Transverse colon (tissue), 4 donors: ENCODE results near the gene SYPL1. TPM values are rescaled to one million over a fixed set of nuclear protein-coding genes. Genes with fewer than 3 reads are reported as not detected.

Experiments used
- DNase-seq: peaks from one replicate; pipeline ENCODE4 v3.0.0-alpha.2; 2019
- H3K27ac ChIP-seq, 4 donors: fragments of 200-600 bp; sonication (generic); 2 replicates each; pipeline ENCODE4 v1.5.1; 2016 to 2018; ENCODE audit warnings: inconsistent platforms in 4 of 4
- H3K27me3 ChIP-seq: fragments of 200-600 bp; sonication (generic); 2 replicates; pipeline ENCODE4 v1.5.1; 2017; ENCODE audit warnings: inconsistent platforms
- H3K36me3 ChIP-seq, 4 donors: fragments of 200-600 bp; sonication (generic); 2 replicates each; pipeline ENCODE4 v1.5.1; 2017 to 2019; ENCODE audit warnings: inconsistent platforms in 4 of 4
- H3K4me1 ChIP-seq, 4 donors: fragments of 200-600 bp; sonication (generic); 2 replicates each; pipeline ENCODE4 v1.5.1; 2017 to 2020; ENCODE audit warnings: inconsistent platforms in 4 of 4
- H3K4me3 ChIP-seq, 4 donors: fragments of 200-600 bp; sonication (generic); 1 replicate in 1 of 4; 2 replicates in 3 of 4; pipeline versions ENCODE4 v1.5.1 to v1.6.1; 2017 to 2019; ENCODE audit warnings: inconsistent platforms in 4 of 4
- H3K9me3 ChIP-seq, 2 donors: fragments of 200-600 bp; sonication (generic); 2 replicates each; pipeline ENCODE4 v1.5.1; 2017 to 2019; ENCODE audit warnings: inconsistent platforms in 2 of 2
- CTCF ChIP-seq, 5 experiments: fragments of 200-600 bp in 3 of 5; fragments of 450-650 bp in 2 of 5; sonication (generic) in 3 of 5; IDR thresholded peaks; 1 replicate in 2 of 5; 2 replicates in 3 of 5; pipeline ENCODE4 v1.5.1; 2016 to 2017; ENCODE audit warnings: antibody characterized with exemption in 5 of 5, inconsistent platforms in 3 of 5, mild to moderate bottlenecking in 2 of 5, moderate library complexity in 1 of 5
- EP300 ChIP-seq: sonication (generic); formaldehyde crosslinking; IDR thresholded peaks from one replicate; pipeline ENCODE4 v1.6.1; 2017; ENCODE audit warnings: antibody characterized with exemption, low read depth
- POLR2A ChIP-seq: fragments of 450-650 bp; IDR thresholded peaks from one replicate; pipeline ENCODE4 v1.6.1; 2016; ENCODE audit warnings: antibody characterized with exemption, mild to moderate bottlenecking, moderate library complexity
- POLR2AphosphoS5 ChIP-seq, 3 donors: sonication (generic); formaldehyde crosslinking; IDR thresholded peaks; one replicate each; pipeline ENCODE4 v1.6.1; 2016; ENCODE audit warnings: antibody characterized with exemption in 3 of 3
- WGBS, 2 donors: methylation state at CpG; one replicate each; pipeline ENCODE4 v1.1.5; 2018; ENCODE audit warnings: low coverage in 1 of 2; 5-methylcytosine and 5-hydroxymethylcytosine counted together
- in situ Hi-C, 4 donors: fragments of 200-750 bp; cut with MboI; loops; one replicate each; pipeline versions ENCODE4 v1.15.0 to v1.15.1; 2017; ENCODE audit warnings: low sequenced_read_pairs in 3 of 4, low pct_ligation_motif_present in 1 of 4, low pct_unique_long_range_greater_than_20kb in 1 of 4
- intact Hi-C: fragments of 100-400 bp; cut with DNase I; formaldehyde crosslinking; loops from one replicate; pipeline ENCODE4 v1.15.1; 2023; ENCODE audit warnings: low total_unique reads
- total RNA-seq, 4 donors: library from RNA; depleted of rRNA; stranded (reverse); fragments of >200 nt; gene quantifications; one replicate each; pipeline ENCODE4 v1.1.0, GENCODE V29; 2016

The SYPL1 gene
- total RNA-seq, 4 donors from 2014 or later: 36.7 to 81.8 (median 59.5) TPM

GRCh38 chr7:106050002-106050745 is 61.9 kb downstream of the SYPL1 start:
- Histone ChIP-seq H3K9me3 (no peaks in the 10 kb centered on the region), H3K27me3 (no peaks in the 10 kb centered on the region), H3K27ac (peak overlapping the region; percentile 2 to 62 (median 43)), H3K36me3 (no peaks in the 10 kb centered on the region), H3K4me3 (no peak overlapping the region), H3K4me1 (peaks cover 0 to 2% (median 0%) of the 10 kb centered on the region in 4 donors)
- DNase-seq: no peak
- 72% methylated on average over 13 of the region's 13 CpGs; no CpG with 5 or more reads in 1 of the 2 donors for WGBS, 2 donors
- peak in 1 of 5 experiments; percentile 5 for TF ChIP-seq CTCF (IDR thresholded peaks at IDR 0.05)
- no peak for TF ChIP-seq POLR2A
- peak in 1 of 3 donors; percentile 47 for TF ChIP-seq POLR2AphosphoS5 (IDR thresholded peaks at IDR 0.05)
- TF ChIP-seq EP300: no peak
- in situ Hi-C loops: loop anchor here in 1 of 4 donors (5.0 kb wide), 1 partner anchor 102 kb away; no protein-coding TSS in a partner anchor
- intact Hi-C loops: no loop called here

- no peak overlapping the region for H3K4me3 ChIP-seq
- DNase-seq: no peak
- no peak overlapping the region for H3K27ac ChIP-seq
- no peak for TF ChIP-seq POLR2AphosphoS5 (IDR thresholded peaks at IDR 0.05)
- no peak for TF ChIP-seq CTCF (IDR thresholded peaks at IDR 0.05)
- TF ChIP-seq EP300: no peak
- TF ChIP-seq POLR2A: no peak
- H3K4me1 ChIP-seq: peaks cover 0 to 2% (median 0%) of the 10 kb centered on the region in 4 donors
- no peaks in the 10 kb centered on the region for H3K27me3 ChIP-seq
- 86 to 100% methylated on average over 1 to 9 of the region's 9 CpGs for WGBS, 2 donors
- in situ Hi-C loops (loop anchor here (10.0 to 25.0 kb wide), 5 partner anchors 284 to 404 kb away; no protein-coding TSS in a partner anchor), intact Hi-C loops (no loop called here)
- no peaks in the 10 kb centered on the region for H3K9me3 ChIP-seq
- no peaks in the 10 kb centered on the region for H3K36me3 ChIP-seq
Observed at GRCh38 chr7:106049139-106049752, 62.9 kb downstream of the SYPL1 start.

DNA sequence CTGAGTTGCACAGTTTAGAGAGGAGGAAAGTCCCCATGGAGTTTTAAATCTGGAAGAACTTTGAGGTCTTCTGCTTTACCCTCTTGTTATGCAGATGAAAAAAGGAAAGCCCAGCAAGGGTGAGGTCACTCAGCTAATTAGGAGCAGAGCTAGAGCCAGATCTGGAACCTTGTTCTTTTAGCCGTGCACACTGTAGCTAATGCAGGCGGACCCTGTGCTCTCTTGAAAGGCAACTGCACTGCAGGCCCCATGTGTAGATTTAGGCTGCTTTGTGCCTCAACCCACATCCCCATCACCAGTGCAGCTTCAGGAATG is 63.4 kb downstream of the SYPL1 start:
- H3K27me3 ChIP-seq: no peaks in the 10 kb centered on the region
- no peak overlapping the region for H3K4me3 ChIP-seq
- no peaks in the 10 kb centered on the region for H3K36me3 ChIP-seq
- DNase-seq: no peak
- no peak overlapping the region for H3K27ac ChIP-seq
- 92% methylated on average over 2 of the region's 2 CpGs; no CpG with 5 or more reads in 1 of the 2 donors for WGBS, 2 donors
- in situ Hi-C loops: loop anchor here (10.0 to 25.0 kb wide), 5 partner anchors 284 to 404 kb away; no protein-coding TSS in a partner anchor
- TF ChIP-seq EP300: no peak
- TF ChIP-seq CTCF (IDR thresholded peaks at IDR 0.05): no peak
- TF ChIP-seq POLR2AphosphoS5 (IDR thresholded peaks at IDR 0.05): no peak
- no peak for TF ChIP-seq POLR2A
- H3K9me3 ChIP-seq: no peaks in the 10 kb centered on the region
- H3K4me1 ChIP-seq: peaks cover 0 to 2% (median 0%) of the 10 kb centered on the region in 4 donors
- intact Hi-C loops: no loop called here
